Body of pancreas (tissue), 4 donors: Measurements from ENCODE around the gene TP53AIP1. TPM values are rescaled to one million over a fixed set of nuclear protein-coding genes. Genes with fewer than 3 reads are reported as not detected.

Experiments used
- ATAC-seq: fragments of 150-250 bp; one replicate; pipeline ENCODE4 v1.9.1; 2016
- DNase-seq, 4 donors: peaks; one replicate each; pipeline ENCODE4 v3.0.0-alpha.2; 2019
- H3K27ac ChIP-seq, 4 donors: fragments of 200-600 bp; sonication (generic); 1 replicate in 3 of 4; 2 replicates in 1 of 4; pipeline versions ENCODE4 v1.5.1 to v1.6.1; 2016 to 2019; ENCODE audit warnings: mild to moderate bottlenecking in 1 of 4, mixed read lengths in 1 of 4, moderate library complexity in 1 of 4
- H3K27me3 ChIP-seq, 2 donors: fragments of 200-600 bp; sonication (generic); one replicate each; pipeline ENCODE4 v1.6.0; 2016; ENCODE audit warnings: mild to moderate bottlenecking in 1 of 2
- H3K36me3 ChIP-seq, 2 donors: fragments of 200-600 bp; sonication (generic); replicated peaks in 1 of 2; 2 replicates each; pipeline ENCODE4 v1.5.1; 2016; ENCODE audit warnings: low read depth in 2 of 2; ENCODE audit not compliant: insufficient read depth in 1 of 2
- H3K4me1 ChIP-seq: fragments of 200-600 bp; sonication (generic); one replicate; pipeline ENCODE4 v1.6.0; 2016
- H3K4me3 ChIP-seq, 2 donors: fragments of 200-600 bp; sonication (generic); 1 replicate in 1 of 2; 2 replicates in 1 of 2; pipeline ENCODE4 v1.5.1; 2016 to 2019
- H3K9me3 ChIP-seq, 3 donors: fragments of 200-600 bp; sonication (generic); 1 replicate in 2 of 3; 2 replicates in 1 of 3; pipeline ENCODE4 v1.5.1; 2016
- CTCF ChIP-seq, 7 experiments: fragments of 450-650 bp in 4 of 7; fragments of 200-600 bp in 3 of 7; sonication (generic) in 3 of 7; IDR thresholded peaks; one replicate each; pipeline ENCODE4 v1.5.1; 2016 to 2019; ENCODE audit warnings: antibody characterized with exemption in 7 of 7
- POLR2A ChIP-seq, 3 donors: fragments of 450-650 bp; IDR thresholded peaks; one replicate each; pipeline ENCODE4 v1.6.1; 2016; ENCODE audit warnings: antibody characterized with exemption in 3 of 3, mild to moderate bottlenecking in 2 of 3
- WGBS, 2 donors: methylation state at CpG; one replicate each; pipeline ENCODE4 v1.1.5; 2017; 5-methylcytosine and 5-hydroxymethylcytosine counted together
- intact Hi-C: fragments of 100-400 bp; cut with DNase I; formaldehyde crosslinking; loops from one replicate; pipeline ENCODE4 v1.15.1; 2023
- total RNA-seq, 2 donors: library from RNA; depleted of rRNA; stranded (reverse); fragments of >200 nt; gene quantifications; one replicate each; pipeline ENCODE4 v1.1.0, GENCODE V29; 2016

The TP53AIP1 gene
- total RNA-seq, 2 donors from 2014 or later, result not detected

- intact Hi-C loops, result no loop called here
- H3K27me3 ChIP-seq, result no peaks in the 10 kb centered on the region
- peaks cover 35% of the 10 kb centered on the region for H3K4me1 ChIP-seq
- 66 to 67% methylated on average over 8 of the region's 8 CpGs for WGBS, 2 donors
- no peak overlapping the region for H3K27ac ChIP-seq
- no peak for ATAC-seq
- no peaks in the 10 kb centered on the region for H3K36me3 ChIP-seq
- no peaks in the 10 kb centered on the region for H3K9me3 ChIP-seq
- no peak overlapping the region for H3K4me3 ChIP-seq
- TF ChIP-seq POLR2A (IDR thresholded peaks at IDR 0.05) (no peak), CTCF (IDR thresholded peaks at IDR 0.05) (no peak)
- no peak for DNase-seq
These were observed 33.1 kb downstream of the TP53AIP1 start for GRCh38 chr11:128909438-128910125.

GRCh38 chr11:128908391-128909246 is 34.1 kb downstream of the TP53AIP1 start:
- intact Hi-C loops, result no loop called here
- no peak overlapping the region for H3K4me3 ChIP-seq
- H3K36me3 ChIP-seq, result no peaks in the 10 kb centered on the region
- H3K27ac ChIP-seq, result peak overlapping the region in 3 of 4 donors; percentile 22 to 38 (median 30)
- H3K9me3 ChIP-seq, result no peaks in the 10 kb centered on the region
- DNase-seq, result peak; percentile 75 to 85 (median 78)
- ATAC-seq, result peak; percentile 63
- WGBS, 2 donors, result 28 to 40% methylated on average over 11 to 12 of the region's 12 CpGs
- no peaks in the 10 kb centered on the region for H3K27me3 ChIP-seq
- H3K4me1 ChIP-seq, result peaks cover 44% of the 10 kb centered on the region
- TF ChIP-seq CTCF (IDR thresholded peaks at IDR 0.05), result no peak
- no peak for TF ChIP-seq POLR2A (IDR thresholded peaks at IDR 0.05)

- no peak for ATAC-seq
- WGBS, 2 donors, result 80 to 85% methylated on average over 4 of the region's 4 CpGs
- Histone ChIP-seq H3K4me3 (no peak overlapping the region), H3K4me1 (peaks cover 48% of the 10 kb centered on the region), H3K27ac (no peak overlapping the region), H3K27me3 (no peaks in the 10 kb centered on the region), H3K9me3 (no peaks in the 10 kb centered on the region), H3K36me3 (no peaks in the 10 kb centered on the region)
- intact Hi-C loops, result no loop called here
- TF ChIP-seq POLR2A (IDR thresholded peaks at IDR 0.05), result no peak
- no peak for TF ChIP-seq CTCF (IDR thresholded peaks at IDR 0.05)
- no peak for DNase-seq
These were observed 35.1 kb downstream of the TP53AIP1 start for GRCh38 chr11:128907585-128907984.

- 71 to 74% methylated on average over 6 to 8 of the region's 8 CpGs for WGBS, 2 donors
- peaks cover 51% of the 10 kb centered on the region for H3K4me1 ChIP-seq
- TF ChIP-seq POLR2A (IDR thresholded peaks at IDR 0.05) (peak in 1 of 3 donors; percentile 28), CTCF (IDR thresholded peaks at IDR 0.05) (no peak)
- H3K36me3 ChIP-seq, result no peaks in the 10 kb centered on the region
- no peaks in the 10 kb centered on the region for H3K27me3 ChIP-seq
- intact Hi-C loops, result no loop called here
- H3K9me3 ChIP-seq, result no peaks in the 10 kb centered on the region
- H3K4me3 ChIP-seq, result no peak overlapping the region
- H3K27ac ChIP-seq, result peak overlapping the region in 3 of 4 donors; percentile 76 to 86 (median 83)
- ATAC-seq (no peak), DNase-seq (peak in 1 of 4 donors; percentile 50)
These were observed 36.3 kb downstream of the TP53AIP1 start for GRCh38 chr11:128906185-128907050.
